ENCODE data around the gene TNNT1.

TNNT1 gene

DNA sequence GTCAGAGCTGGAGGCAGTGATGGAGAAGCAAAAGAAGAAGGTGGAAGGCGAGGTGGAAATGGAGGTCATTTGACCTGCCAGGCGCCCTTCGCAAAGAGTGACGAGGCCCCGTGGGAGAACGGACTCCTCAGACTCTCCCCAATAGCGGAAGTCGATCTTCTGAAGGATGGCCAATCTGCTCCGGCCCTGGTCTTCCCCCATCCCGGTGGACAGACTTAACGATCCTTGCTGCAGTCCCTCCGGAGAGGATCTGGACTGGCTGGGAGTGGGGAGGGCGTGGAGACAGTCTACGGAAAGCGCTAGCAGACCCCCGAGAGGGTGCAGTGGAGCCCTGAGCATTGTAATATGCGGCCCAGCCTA, 61.5 kb downstream of the TNNT1 start:
- DNase-seq, result no peak

DNA sequence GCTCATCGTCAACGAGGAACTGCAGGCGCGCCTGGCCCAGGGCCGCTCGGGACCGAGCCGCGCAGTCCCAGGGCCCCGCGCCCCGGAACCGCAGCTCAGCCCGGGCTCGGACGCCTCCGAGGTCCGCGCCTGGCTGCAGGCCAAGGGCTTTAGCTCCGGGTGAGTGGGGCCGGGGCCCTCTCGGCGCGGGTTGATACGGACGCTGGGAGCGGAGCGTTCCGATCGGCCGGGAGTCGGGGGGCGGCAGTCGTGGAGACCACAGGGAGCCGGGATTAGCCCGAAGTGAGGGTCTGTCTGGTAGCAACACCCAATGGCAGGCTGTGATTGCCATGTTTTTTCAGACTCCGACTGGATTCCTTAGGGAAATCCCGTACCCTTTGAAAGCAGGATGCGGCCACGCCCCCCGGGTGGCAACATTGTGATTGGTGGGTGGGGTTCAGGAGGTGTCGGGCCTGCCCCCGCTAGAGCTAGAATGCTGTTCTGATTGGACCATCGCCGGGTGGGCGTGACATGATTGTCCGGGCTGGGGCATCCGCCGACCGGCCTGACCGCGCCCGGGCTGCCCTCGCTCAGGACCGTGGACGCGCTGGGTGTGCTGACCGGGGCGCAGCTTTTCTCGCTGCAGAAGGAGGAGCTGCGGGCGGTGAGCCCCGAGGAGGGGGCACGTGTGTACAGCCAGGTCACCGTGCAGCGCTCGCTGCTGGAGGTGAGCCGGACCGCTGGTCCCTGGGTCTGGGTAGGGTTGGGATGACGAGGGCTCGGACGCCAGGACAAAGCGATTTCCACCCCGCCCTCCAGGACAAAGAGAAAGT, 62.1 kb downstream of the TNNT1 start:
- DNase-seq, result no peak

DNA sequence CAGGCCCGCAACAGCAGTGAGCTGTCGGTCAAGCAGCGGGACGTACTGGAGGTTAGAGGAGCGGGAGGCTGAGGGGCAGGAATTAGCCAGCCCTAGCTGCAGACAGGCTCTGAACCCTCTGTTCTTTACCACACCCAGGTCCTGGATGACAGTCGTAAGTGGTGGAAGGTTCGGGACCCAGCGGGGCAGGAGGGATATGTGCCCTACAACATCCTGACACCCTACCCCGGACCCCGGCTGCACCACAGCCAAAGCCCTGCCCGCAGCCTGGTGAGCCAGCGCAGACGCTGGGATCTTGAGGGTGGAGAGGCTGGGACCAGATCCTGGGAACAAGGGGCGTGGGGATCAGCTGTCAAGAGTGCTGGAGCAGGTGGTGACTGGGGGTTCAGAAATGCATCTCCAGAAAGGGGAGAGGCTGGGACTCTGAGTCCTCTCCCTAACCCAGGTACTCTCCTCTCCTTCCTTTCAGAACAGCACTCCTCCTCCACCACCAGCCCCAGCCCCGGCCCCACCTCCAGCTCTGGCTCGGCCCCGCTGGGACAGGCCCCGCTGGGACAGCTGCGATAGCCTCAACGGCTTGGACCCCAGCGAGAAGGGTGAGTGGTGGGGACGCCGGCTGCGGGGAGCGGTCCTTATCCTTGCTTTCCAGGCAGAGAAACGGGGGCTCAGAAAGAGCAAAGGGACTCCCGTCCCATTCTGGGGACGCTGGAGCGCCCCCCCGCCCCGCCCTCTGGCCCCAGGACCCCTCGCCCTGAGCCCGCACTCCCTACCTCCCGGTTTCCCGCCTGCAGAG, 62.9 kb downstream of the TNNT1 start:
- no peak for DNase-seq

DNA sequence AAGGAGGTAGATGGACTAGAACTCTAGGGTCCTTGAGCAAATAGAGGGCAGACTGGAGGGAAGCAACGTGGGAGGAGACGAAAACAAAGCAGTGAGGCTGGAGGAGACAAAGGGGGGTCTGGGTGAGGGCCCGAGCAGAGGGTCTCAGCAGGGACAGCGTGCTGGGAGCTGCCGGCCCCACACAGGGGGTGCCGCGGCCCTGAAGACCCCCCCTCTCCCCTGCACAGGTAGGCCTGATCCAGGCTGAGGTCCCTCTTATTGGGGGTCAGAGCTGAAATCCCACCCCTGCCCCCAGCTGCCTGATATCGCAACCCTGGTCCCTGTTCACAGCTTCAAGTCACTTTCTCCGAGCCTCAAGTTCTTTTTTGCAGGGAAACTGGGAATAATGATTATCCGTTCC, 64.6 kb downstream of the TNNT1 start:
- no peak for DNase-seq

DNA sequence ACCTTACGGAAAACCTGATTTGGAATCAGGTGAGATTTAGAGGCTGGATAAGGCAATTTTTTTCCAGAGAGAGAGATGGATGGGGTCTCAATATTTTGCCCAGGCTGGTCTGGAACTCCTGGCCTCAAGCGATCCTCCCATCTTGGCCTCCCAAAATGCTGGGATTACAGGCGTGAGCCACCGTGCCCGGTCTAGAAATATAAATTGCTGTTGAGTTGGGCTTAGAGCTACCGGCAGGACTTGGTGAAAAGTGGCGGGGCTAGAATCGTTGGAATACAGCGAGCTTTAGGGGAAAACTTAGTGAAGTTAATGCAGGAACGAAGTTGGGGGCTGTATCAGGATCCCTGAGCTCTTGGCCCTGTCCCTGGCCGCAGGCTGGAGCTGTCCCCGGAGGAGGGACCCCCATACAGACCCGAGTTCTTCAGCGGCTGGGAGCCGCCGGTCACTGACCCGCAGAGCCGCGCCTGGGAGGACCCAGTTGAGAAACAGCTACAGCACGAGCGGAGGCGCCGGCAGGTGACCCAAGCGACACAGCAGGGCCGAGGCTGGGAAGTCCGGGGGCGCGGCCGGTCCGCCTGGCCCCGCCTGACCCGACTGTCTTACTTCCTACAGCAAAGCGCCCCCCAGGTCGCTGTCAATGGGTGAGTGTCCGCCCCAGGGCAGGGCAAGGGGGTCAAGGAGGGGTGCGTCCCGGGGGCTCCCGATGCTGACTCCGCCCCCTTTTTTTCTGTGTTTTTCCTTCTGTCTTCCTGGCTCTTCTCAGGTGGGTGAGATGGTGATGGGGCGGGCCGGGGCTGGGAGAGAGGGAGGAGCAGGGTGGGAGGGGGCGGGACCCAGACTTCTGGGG, 65.8 kb downstream of the TNNT1 start:
- DNase-seq, result no peak
